ENCODE measurements around the gene COPB1. TPM values are rescaled to one million over a fixed set of nuclear protein-coding genes. Genes with fewer than 3 reads are reported as not detected.

The COPB1 gene
- total and polyA plus RNA-seq, 9 donors = 43.7 to 81.5 (median 73.3) TPM

GRCh38 chr11:14454861-14455632 lies 44.6 kb downstream of the COPB1 start:
- H3K4me1 ChIP-seq (ENCODE audit: insufficient read depth) = no peaks in the 10 kb centered on the region
- intact Hi-C loops (cut with DNase I) = loop anchor here in 2 of 4 donors (5.0 to 10.0 kb wide), 2 partner anchors 150 to 153 kb away; no protein-coding TSS in a partner anchor
- no peaks in the 10 kb centered on the region for H3K9me3 ChIP-seq
- H3K27me3 ChIP-seq = no peaks in the 10 kb centered on the region
- no peak overlapping the region for H3K4me3 ChIP-seq
- no peak for DNase-seq
- H3K36me3 ChIP-seq = no peaks in the 10 kb centered on the region
- no peak for TF ChIP-seq EP300 (IDR thresholded peaks at IDR 0.05)
- TF ChIP-seq POLR2A (IDR thresholded peaks at IDR 0.05) = no peak
- peak in 1 of 3 donors; percentile 32 for TF ChIP-seq CTCF (IDR thresholded peaks at IDR 0.05)
- no peak overlapping the region for H3K27ac ChIP-seq
- WGBS, 3 donors = 28 to 52% (median 34%) methylated on average over 7 of the region's 7 CpGs

- no peak overlapping the region for H3K27ac ChIP-seq
- no peak for TF ChIP-seq CTCF (IDR thresholded peaks at IDR 0.05)
- no peak for TF ChIP-seq EP300 (IDR thresholded peaks at IDR 0.05)
- TF ChIP-seq POLR2A (IDR thresholded peaks at IDR 0.05) = no peak
- intact Hi-C loops (cut with DNase I) = loop anchor here in 1 of 4 donors (10.0 kb wide), 1 partner anchor 147 kb away; no protein-coding TSS in a partner anchor
- H3K27me3 ChIP-seq = no peaks in the 10 kb centered on the region
- 76 to 96% (median 88%) methylated on average over 1 of the region's 1 CpG for WGBS, 3 donors
- no peaks in the 10 kb centered on the region for H3K9me3 ChIP-seq
- DNase-seq = no peak
- H3K36me3 ChIP-seq = no peaks in the 10 kb centered on the region
- no peaks in the 10 kb centered on the region for H3K4me1 ChIP-seq (ENCODE audit: insufficient read depth)
- H3K4me3 ChIP-seq = no peak overlapping the region
Observed at GRCh38 chr11:14451825-14452224, 47.8 kb downstream of the COPB1 start.

- TF ChIP-seq EP300 (IDR thresholded peaks at IDR 0.05) = no peak
- no peak for TF ChIP-seq POLR2A (IDR thresholded peaks at IDR 0.05)
- no peak for TF ChIP-seq CTCF (IDR thresholded peaks at IDR 0.05)
- Histone ChIP-seq H3K4me3 (no peak overlapping the region), H3K4me1 (ENCODE audit: insufficient read depth) (no peaks in the 10 kb centered on the region), H3K36me3 (no peaks in the 10 kb centered on the region), H3K27ac (no peak overlapping the region), H3K27me3 (no peaks in the 10 kb centered on the region), H3K9me3 (no peaks in the 10 kb centered on the region)
- intact Hi-C loops (cut with DNase I) = loop anchor here in 1 of 4 donors (5.0 kb wide), 1 partner anchor 152 kb away; no protein-coding TSS in a partner anchor
- no peak for DNase-seq
- WGBS, 3 donors = 71 to 79% (median 76%) methylated on average over 1 of the region's 1 CpG
Observed at GRCh38 chr11:14449302-14449714, 50.3 kb downstream of the COPB1 start.

- Histone ChIP-seq H3K4me3 (no peak overlapping the region), H3K36me3 (no peaks in the 10 kb centered on the region), H3K27me3 (no peaks in the 10 kb centered on the region), H3K4me1 (ENCODE audit: insufficient read depth) (no peaks in the 10 kb centered on the region), H3K9me3 (no peaks in the 10 kb centered on the region), H3K27ac (no peak overlapping the region)
- DNase-seq = no peak
- TF ChIP-seq CTCF (IDR thresholded peaks at IDR 0.05) (no peak), POLR2A (IDR thresholded peaks at IDR 0.05) (no peak), EP300 (IDR thresholded peaks at IDR 0.05) (no peak)
- 68 to 82% (median 74%) methylated on average over 1 of the region's 1 CpG for WGBS, 3 donors
- intact Hi-C loops (cut with DNase I) = loop anchor here in 1 of 4 donors (5.0 kb wide), 1 partner anchor 151 kb away; no protein-coding TSS in a partner anchor
Observed at GRCh38 chr11:14448240-14448639, 51.4 kb downstream of the COPB1 start.

Data from ovary (tissue), 9 donors.